SU-DHL-6 (cell line): ENCODE measurements around the gene PKIB.

Source experiments
- EZH2phosphoT487 ChIP-seq: fragments of 200-600 bp; sonication (generic), shearing (Covaris generic); conservative IDR thresholded peaks from 2 replicates; pipeline ENCODE4 v1.6.1; 2018; ENCODE audit warnings: mild to moderate bottlenecking, antibody characterized with exemption, low read length, moderate library complexity, mixed read lengths
- TF ChIP-seq, protein P1 (sequence below): fragments of 200-600 bp; sonication (generic); IDR thresholded peaks from one replicate; pipeline ENCODE4 v1.5.1; 2017; ENCODE audit warnings: antibody characterized with exemption, mild to moderate bottlenecking, low read length, moderate library complexity; ENCODE audit not compliant: insufficient read depth, poor library complexity, severe bottlenecking

DNA sequence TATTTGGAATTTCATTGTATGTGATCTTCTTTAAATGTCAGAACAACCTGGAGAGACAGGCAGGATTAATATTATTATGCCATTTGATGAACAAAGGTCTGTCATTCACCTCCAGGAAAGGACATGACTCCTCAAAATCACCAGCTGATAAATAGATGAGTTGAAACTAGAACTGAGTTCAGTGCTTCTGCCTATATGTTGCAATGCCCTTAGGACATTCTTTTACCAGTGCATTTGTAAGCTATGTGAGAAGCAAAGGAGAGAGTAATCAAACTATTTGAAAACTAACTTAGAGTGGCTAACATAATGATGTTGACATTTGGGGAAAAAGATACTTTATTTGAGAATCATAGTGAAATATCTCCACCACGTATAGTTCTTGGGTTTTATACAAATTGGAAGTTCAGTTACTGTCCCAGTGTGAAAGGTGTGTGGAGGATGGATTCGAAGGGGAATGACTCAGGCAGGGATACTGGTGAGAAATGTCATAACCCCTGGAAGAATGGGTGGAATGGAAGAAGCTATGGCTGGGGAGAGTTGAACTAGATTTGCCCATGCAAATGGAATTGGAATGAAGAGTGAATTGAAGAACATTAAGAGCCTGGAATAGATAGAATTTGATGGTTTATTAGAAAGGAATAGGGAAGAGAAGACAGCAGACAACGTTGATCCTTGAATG is 21.5 kb downstream of the PKIB start:
- TF ChIP-seq, protein P1, sequence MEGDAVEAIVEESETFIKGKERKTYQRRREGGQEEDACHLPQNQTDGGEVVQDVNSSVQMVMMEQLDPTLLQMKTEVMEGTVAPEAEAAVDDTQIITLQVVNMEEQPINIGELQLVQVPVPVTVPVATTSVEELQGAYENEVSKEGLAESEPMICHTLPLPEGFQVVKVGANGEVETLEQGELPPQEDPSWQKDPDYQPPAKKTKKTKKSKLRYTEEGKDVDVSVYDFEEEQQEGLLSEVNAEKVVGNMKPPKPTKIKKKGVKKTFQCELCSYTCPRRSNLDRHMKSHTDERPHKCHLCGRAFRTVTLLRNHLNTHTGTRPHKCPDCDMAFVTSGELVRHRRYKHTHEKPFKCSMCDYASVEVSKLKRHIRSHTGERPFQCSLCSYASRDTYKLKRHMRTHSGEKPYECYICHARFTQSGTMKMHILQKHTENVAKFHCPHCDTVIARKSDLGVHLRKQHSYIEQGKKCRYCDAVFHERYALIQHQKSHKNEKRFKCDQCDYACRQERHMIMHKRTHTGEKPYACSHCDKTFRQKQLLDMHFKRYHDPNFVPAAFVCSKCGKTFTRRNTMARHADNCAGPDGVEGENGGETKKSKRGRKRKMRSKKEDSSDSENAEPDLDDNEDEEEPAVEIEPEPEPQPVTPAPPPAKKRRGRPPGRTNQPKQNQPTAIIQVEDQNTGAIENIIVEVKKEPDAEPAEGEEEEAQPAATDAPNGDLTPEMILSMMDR, result no peak
- no peak for TF ChIP-seq EZH2phosphoT487
